GM13977 (cell line): ENCODE data around the gene SHB.

Experiments used
- DNase-seq: peaks from one replicate; pipeline ENCODE4 v3.0.0; 2012; ENCODE audit warnings: low spot score
- CTCF ChIP-seq: IDR thresholded peaks from 2 replicates; pipeline ENCODE4 v1.5.1; 2012; ENCODE audit warnings: mild to moderate bottlenecking, control low read depth; ENCODE audit not compliant: insufficient read depth; ENCODE audit errors: extremely low read depth, missing control alignments
- in situ Hi-C: fragments of 300-500 bp; cut with MboI; formaldehyde crosslinking; loops from one replicate; pipeline ENCODE4 v1.12.0; 2022; ENCODE audit warnings: low sequenced_read_pairs, low pct_unique_long_range_greater_than_20kb, mixed read lengths, inconsistent platforms; ENCODE audit not compliant: unreplicated experiment

SHB gene

GRCh38 chr9:37880916-37881479, 188.0 kb downstream of the SHB start:
- DNase-seq = no peak
- in situ Hi-C loops = no loop called here
- no peak for TF ChIP-seq CTCF

GRCh38 chr9:37876376-37876775, 192.7 kb downstream of the SHB start:
- no peak for TF ChIP-seq CTCF
- in situ Hi-C loops = no loop called here
- no peak for DNase-seq

GRCh38 chr9:37873955-37874354, 195.1 kb downstream of the SHB start:
- TF ChIP-seq CTCF = no peak
- no peak for DNase-seq
- in situ Hi-C loops = loop anchor here (25.0 kb wide), 1 partner anchor 387 kb away; the partner anchor contains the start of gene POLR1E

GRCh38 chr9:37870799-37871176, 198.2 kb downstream of the SHB start:
- in situ Hi-C loops = loop anchor here (25.0 kb wide), 1 partner anchor 383 kb away; the partner anchor contains the start of gene POLR1E
- no peak for TF ChIP-seq CTCF
- DNase-seq = no peak

GRCh38 chr9:37870081-37870798, 198.8 kb downstream of the SHB start:
- DNase-seq = no peak
- TF ChIP-seq CTCF = no peak
- in situ Hi-C loops = loop anchor here (25.0 kb wide), 1 partner anchor 383 kb away; the partner anchor contains the start of gene POLR1E
